Astrocyte (in vitro differentiated cells and primary cell): ENCODE results near the gene CILP2. TPM values are rescaled to one million over a fixed set of nuclear protein-coding genes. Genes with fewer than 3 reads are reported as not detected.
A peak's percentile ranks its signal among the peaks of the same experiment; 100 is the strongest.

Source experiments
- DNase-seq: peaks from one replicate; pipeline ENCODE4 v3.0.0-alpha.2; 2010; ENCODE audit warnings: low read depth
- FAIRE-seq: peaks from 2 replicates; lab custom pipeline; 2011; peaks lifted over from hg19 to GRCh38; lab: Jason Lieb, UNC
- H2AFZ ChIP-seq: 2 replicates; pipeline ENCODE4 v1.6.0; 2012; ENCODE audit warnings: low read depth, low read length, inconsistent platforms
- H3K27ac ChIP-seq: 2 replicates; pipeline ENCODE4 v1.5.1; 2011; ENCODE audit warnings: low read depth, low read length, inconsistent platforms
- H3K27me3 ChIP-seq: 2 replicates; pipeline ENCODE4 v1.6.0; 2011; ENCODE audit warnings: low read length, inconsistent platforms; ENCODE audit not compliant: insufficient read depth
- H3K36me3 ChIP-seq: 2 replicates; pipeline ENCODE4 v1.5.1; 2011; ENCODE audit warnings: low read length, inconsistent platforms; ENCODE audit not compliant: insufficient read depth
- H3K4me1 ChIP-seq: 2 replicates; pipeline ENCODE4 v1.5.1; 2011; ENCODE audit warnings: low read length, inconsistent platforms; ENCODE audit not compliant: insufficient read depth
- H3K4me2 ChIP-seq: 2 replicates; pipeline ENCODE4 v1.6.0; 2012; ENCODE audit warnings: low read length, inconsistent platforms
- H3K4me3 ChIP-seq: 2 replicates; pipeline ENCODE4 v1.5.1; 2011; ENCODE audit warnings: low read depth, mild to moderate bottlenecking, low read length, inconsistent platforms; ENCODE audit not compliant: insufficient read depth
- H3K79me2 ChIP-seq: 2 replicates; pipeline ENCODE4 v1.6.0; 2012; ENCODE audit warnings: mild to moderate bottlenecking, low read length, inconsistent platforms; ENCODE audit not compliant: insufficient read depth
- H3K9ac ChIP-seq: 2 replicates; pipeline ENCODE4 v1.6.0; 2012; ENCODE audit warnings: mild to moderate bottlenecking, low read length, inconsistent platforms
- H3K9me3 ChIP-seq: 2 replicates; pipeline ENCODE4 v1.5.1; 2012; ENCODE audit warnings: low read depth, mild to moderate bottlenecking, low read length, inconsistent platforms; ENCODE audit not compliant: insufficient read depth
- H4K20me1 ChIP-seq: 2 replicates; pipeline ENCODE4 v1.6.0; 2012; ENCODE audit warnings: low read length, inconsistent platforms; ENCODE audit not compliant: insufficient read depth
- H3K27ac Mint-ChIP-seq: one replicate; pipeline ENCODE4 v1.8.0; 2021; ENCODE audit warnings: mild to moderate bottlenecking, mixed read lengths; ENCODE audit not compliant: unreplicated experiment
- H3K27me3 Mint-ChIP-seq: one replicate; pipeline ENCODE4 v1.8.0; 2021; ENCODE audit warnings: low read depth, mixed read lengths; ENCODE audit not compliant: unreplicated experiment
- H3K36me3 Mint-ChIP-seq: one replicate; pipeline ENCODE4 v1.8.0; 2021; ENCODE audit warnings: low read depth, mixed read lengths; ENCODE audit not compliant: unreplicated experiment
- H3K4me1 Mint-ChIP-seq: one replicate; pipeline ENCODE4 v1.8.0; 2021; ENCODE audit warnings: low read depth, mixed read lengths; ENCODE audit not compliant: unreplicated experiment
- H3K4me3 Mint-ChIP-seq: one replicate; pipeline ENCODE4 v1.8.0; 2021; ENCODE audit warnings: mild to moderate bottlenecking, moderate library complexity, mixed read lengths; ENCODE audit not compliant: unreplicated experiment
- H3K9me3 Mint-ChIP-seq: one replicate; pipeline ENCODE4 v1.8.0; 2021; ENCODE audit warnings: mild to moderate bottlenecking, mixed read lengths; ENCODE audit not compliant: unreplicated experiment
- EZH2 ChIP-seq: IDR thresholded peaks from 2 replicates; pipeline ENCODE4 v1.6.1; 2012; ENCODE audit warnings: mild to moderate bottlenecking, low read length, inconsistent platforms; ENCODE audit not compliant: insufficient read depth
- total RNA-seq: library from RNA; stranded (reverse); gene quantifications from 2 replicates; pipeline ENCODE4 v1.2.1, GENCODE V29; 2021
- TF ChIP-seq, protein P1 (sequence below): IDR thresholded peaks from 2 replicates; pipeline ENCODE4 v1.5.1; 2011; ENCODE audit warnings: low read depth, mild to moderate bottlenecking, inconsistent platforms, low read length, moderate library complexity; ENCODE audit not compliant: insufficient read depth

Gene CILP2
- total RNA-seq, 1 donor from 2014 or later = 3.9 TPM

DNA sequence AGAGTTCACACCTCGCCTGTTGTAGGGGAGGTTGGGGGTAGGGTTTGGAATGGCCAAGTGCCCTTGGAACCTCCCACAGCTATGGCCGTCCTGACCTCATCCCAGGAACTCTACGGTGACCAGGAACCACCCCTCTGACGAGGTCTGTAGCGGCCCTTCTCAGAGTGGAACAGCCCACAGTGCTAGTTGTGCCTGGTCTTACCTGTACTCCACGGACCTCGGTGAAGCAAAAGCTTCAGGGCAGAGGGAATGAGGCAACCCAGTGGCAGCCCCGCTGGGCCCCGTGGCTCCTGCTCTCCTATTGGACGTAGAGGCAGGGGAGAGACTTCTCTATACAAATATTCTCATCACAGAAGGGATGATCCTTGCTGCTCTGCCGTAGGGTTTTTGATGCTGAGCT lies 29.8 kb upstream of the CILP2 start:
- H3K27ac Mint-ChIP-seq = no peak overlapping the region
- H3K9me3 Mint-ChIP-seq = peaks cover 3% of the 10 kb centered on the region
- H3K4me3 ChIP-seq = no peak overlapping the region
- TF ChIP-seq, protein P1, sequence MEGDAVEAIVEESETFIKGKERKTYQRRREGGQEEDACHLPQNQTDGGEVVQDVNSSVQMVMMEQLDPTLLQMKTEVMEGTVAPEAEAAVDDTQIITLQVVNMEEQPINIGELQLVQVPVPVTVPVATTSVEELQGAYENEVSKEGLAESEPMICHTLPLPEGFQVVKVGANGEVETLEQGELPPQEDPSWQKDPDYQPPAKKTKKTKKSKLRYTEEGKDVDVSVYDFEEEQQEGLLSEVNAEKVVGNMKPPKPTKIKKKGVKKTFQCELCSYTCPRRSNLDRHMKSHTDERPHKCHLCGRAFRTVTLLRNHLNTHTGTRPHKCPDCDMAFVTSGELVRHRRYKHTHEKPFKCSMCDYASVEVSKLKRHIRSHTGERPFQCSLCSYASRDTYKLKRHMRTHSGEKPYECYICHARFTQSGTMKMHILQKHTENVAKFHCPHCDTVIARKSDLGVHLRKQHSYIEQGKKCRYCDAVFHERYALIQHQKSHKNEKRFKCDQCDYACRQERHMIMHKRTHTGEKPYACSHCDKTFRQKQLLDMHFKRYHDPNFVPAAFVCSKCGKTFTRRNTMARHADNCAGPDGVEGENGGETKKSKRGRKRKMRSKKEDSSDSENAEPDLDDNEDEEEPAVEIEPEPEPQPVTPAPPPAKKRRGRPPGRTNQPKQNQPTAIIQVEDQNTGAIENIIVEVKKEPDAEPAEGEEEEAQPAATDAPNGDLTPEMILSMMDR = no peak
- no peak for TF ChIP-seq EZH2
- H2AFZ ChIP-seq = no peak overlapping the region
- no peaks in the 10 kb centered on the region for H3K4me1 ChIP-seq
- no peak overlapping the region for H3K9ac ChIP-seq
- H3K36me3 ChIP-seq = peaks cover 16% of the 10 kb centered on the region
- no peak overlapping the region for H3K4me3 Mint-ChIP-seq
- H3K9me3 ChIP-seq = no peaks in the 10 kb centered on the region
- no peak for FAIRE-seq
- H3K4me1 Mint-ChIP-seq = no peaks in the 10 kb centered on the region
- H3K27ac ChIP-seq = no peak overlapping the region
- H3K4me2 ChIP-seq = no peak overlapping the region
- peaks cover 14% of the 10 kb centered on the region for H3K36me3 Mint-ChIP-seq
- H3K27me3 Mint-ChIP-seq = no peaks in the 10 kb centered on the region
- H4K20me1 ChIP-seq = peaks cover 14% of the 10 kb centered on the region
- no peaks in the 10 kb centered on the region for H3K27me3 ChIP-seq
- no peaks in the 10 kb centered on the region for H3K79me2 ChIP-seq
- no peak for DNase-seq

DNA sequence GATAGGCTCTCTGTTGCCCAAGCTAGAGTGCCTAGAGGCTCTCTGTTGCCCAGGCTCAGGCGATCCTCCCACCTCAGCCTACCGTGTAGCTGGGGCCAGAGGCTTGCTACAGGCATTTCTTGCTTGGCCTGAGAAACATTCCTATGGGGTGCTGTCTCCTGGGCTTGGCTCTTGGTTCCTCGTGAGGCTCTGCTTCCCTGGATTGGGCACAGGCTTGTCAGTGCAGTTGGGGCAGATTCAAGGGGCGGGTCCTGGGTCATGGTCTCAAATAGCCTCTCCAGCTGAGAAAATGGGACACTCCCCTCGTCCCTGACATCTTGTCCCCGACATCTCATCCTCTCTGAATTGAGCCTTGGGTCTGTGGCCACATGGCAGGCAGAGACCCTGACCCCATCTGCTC lies 27.6 kb upstream of the CILP2 start:
- no peak overlapping the region for H2AFZ ChIP-seq
- H3K36me3 ChIP-seq = peaks cover 9% of the 10 kb centered on the region
- FAIRE-seq = no peak
- no peaks in the 10 kb centered on the region for H3K79me2 ChIP-seq
- Mint-ChIP-seq H3K36me3 (peaks cover 12% of the 10 kb centered on the region), H3K4me1 (no peaks in the 10 kb centered on the region), H3K9me3 (peaks cover 3% of the 10 kb centered on the region), H3K27ac (peak overlapping the region; percentile 8), H3K4me3 (no peak overlapping the region), H3K27me3 (no peaks in the 10 kb centered on the region)
- H3K4me2 ChIP-seq = no peak overlapping the region
- H4K20me1 ChIP-seq = peaks cover 3% of the 10 kb centered on the region
- no peaks in the 10 kb centered on the region for H3K27me3 ChIP-seq
- H3K9me3 ChIP-seq = peaks cover 11% of the 10 kb centered on the region
- no peak for DNase-seq
- H3K4me3 ChIP-seq = no peak overlapping the region
- peaks cover under 1% of the 10 kb centered on the region for H3K4me1 ChIP-seq
- no peak for TF ChIP-seq EZH2
- TF ChIP-seq, protein P1 = no peak
- no peak overlapping the region for H3K9ac ChIP-seq
- H3K27ac ChIP-seq = no peak overlapping the region

DNA sequence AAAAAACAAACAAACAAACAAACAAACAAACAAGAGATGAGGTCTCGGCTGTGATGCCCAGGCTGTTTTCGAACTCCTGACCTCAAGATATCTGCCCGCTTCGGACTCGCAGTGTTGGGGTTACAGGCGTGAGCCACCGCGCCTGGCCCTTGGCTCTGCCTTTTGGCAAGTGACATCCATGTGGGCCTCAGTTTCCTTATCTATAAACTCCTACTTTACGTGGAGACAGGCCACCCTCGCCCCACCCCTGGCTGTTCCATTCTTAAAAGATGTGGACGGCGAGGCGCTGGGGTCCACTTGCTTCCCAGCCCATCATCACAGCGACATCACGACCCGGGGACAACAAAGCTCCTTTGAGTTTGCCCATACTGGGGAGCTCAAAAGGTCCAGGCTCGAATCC lies 24.4 kb upstream of the CILP2 start:
- H3K27me3 Mint-ChIP-seq = no peaks in the 10 kb centered on the region
- no peak overlapping the region for H3K27ac Mint-ChIP-seq
- peaks cover 3% of the 10 kb centered on the region for H3K9me3 Mint-ChIP-seq
- Histone ChIP-seq H3K9ac (no peak overlapping the region), H3K4me3 (no peak overlapping the region), H3K4me2 (peak overlapping the region; percentile 69), H3K27ac (no peak overlapping the region), H3K36me3 (no peaks in the 10 kb centered on the region), H3K4me1 (peaks cover 5% of the 10 kb centered on the region), H3K9me3 (peaks cover 11% of the 10 kb centered on the region), H4K20me1 (no peaks in the 10 kb centered on the region), H3K79me2 (peaks cover 21% of the 10 kb centered on the region), H2AFZ (no peak overlapping the region), H3K27me3 (no peaks in the 10 kb centered on the region)
- H3K36me3 Mint-ChIP-seq = peaks cover 8% of the 10 kb centered on the region
- FAIRE-seq (no peak), DNase-seq (no peak)
- no peaks in the 10 kb centered on the region for H3K4me1 Mint-ChIP-seq
- TF ChIP-seq, protein P1 = no peak
- no peak for TF ChIP-seq EZH2
- H3K4me3 Mint-ChIP-seq = no peak overlapping the region
